MM.1S (cell line): ENCODE results near the gene TMEM238.
"Not testable (repeated sequence)": the region's sequence is repeated elsewhere in the genome, so short reads cannot be mapped to it uniquely, and the experiment has no call there.

Source experiments
- DNase-seq: peaks from one replicate; pipeline ENCODE4 v3.0.0-alpha.2; 2015
- H2AFZ ChIP-seq: fragments of 300-600 bp; sonication (generic); 2 replicates; pipeline ENCODE4 v1.6.0; 2016; ENCODE audit warnings: antibody characterized with exemption, low read length
- H3F3A ChIP-seq: fragments of 300-600 bp; sonication (generic); 2 replicates; pipeline ENCODE4 v1.6.1; 2016; ENCODE audit warnings: mild to moderate bottlenecking, antibody characterized with exemption, low read length, moderate library complexity, mixed read lengths; ENCODE audit not compliant: insufficient read depth
- H3K27ac ChIP-seq: fragments of 300-600 bp; sonication (generic); 2 replicates; pipeline ENCODE4 v1.5.1; 2016; ENCODE audit warnings: mild to moderate bottlenecking, low read length
- H3K27me3 ChIP-seq: fragments of 300-600 bp; sonication (generic); replicated peaks from 2 replicates; pipeline ENCODE4 v1.6.0; 2016; ENCODE audit warnings: low read length; ENCODE audit not compliant: insufficient read depth
- H3K36me3 ChIP-seq: fragments of 300-600 bp; sonication (generic); replicated peaks from 2 replicates; pipeline ENCODE4 v1.6.1; 2016; ENCODE audit warnings: mild to moderate bottlenecking, low read length, mixed read lengths; ENCODE audit not compliant: insufficient read depth
- H3K4me1 ChIP-seq: fragments of 300-600 bp; sonication (generic); 2 replicates; pipeline ENCODE4 v1.6.1; 2016; ENCODE audit warnings: low read length, mixed read lengths
- H3K4me2 ChIP-seq: fragments of 300-600 bp; sonication (generic); 2 replicates; pipeline ENCODE4 v1.6.0; 2016; ENCODE audit warnings: low read depth, low read length
- H3K4me3 ChIP-seq: fragments of 300-600 bp; sonication (generic); 2 replicates; pipeline ENCODE4 v1.5.1; 2016; ENCODE audit warnings: low read length, mixed read lengths
- H3K79me2 ChIP-seq: fragments of 300-600 bp; sonication (generic); 2 replicates; pipeline ENCODE4 v1.6.1; 2016; ENCODE audit warnings: mixed run types, low read length, mixed read lengths
- H3K9ac ChIP-seq: fragments of 300-600 bp; sonication (generic); 2 replicates; pipeline ENCODE4 v1.6.1; 2016; ENCODE audit warnings: low read length, mixed read lengths
- H3K9me2 ChIP-seq: fragments of 300-600 bp; sonication (generic); replicated peaks from 2 replicates; pipeline ENCODE4 v1.6.1; 2016; ENCODE audit warnings: mild to moderate bottlenecking, low read length, mixed read lengths; ENCODE audit not compliant: insufficient read depth
- H3K9me3 ChIP-seq: fragments of 300-600 bp; sonication (generic); replicated peaks from 2 replicates; pipeline ENCODE4 v1.6.1; 2016; ENCODE audit warnings: mild to moderate bottlenecking, low read length, mixed read lengths; ENCODE audit not compliant: insufficient read depth
- H4K20me1 ChIP-seq: fragments of 300-600 bp; sonication (generic); 2 replicates; pipeline ENCODE4 v1.6.1; 2016; ENCODE audit warnings: mild to moderate bottlenecking, low read length, moderate library complexity, mixed read lengths; ENCODE audit not compliant: insufficient read depth
- EZH2 ChIP-seq: fragments of 300-600 bp; sonication (generic); optimal IDR thresholded peaks from 2 replicates; pipeline ENCODE3; 2017; ENCODE audit warnings: low read depth, mild to moderate bottlenecking, antibody characterized with exemption, low read length, mixed read lengths
- EZH2phosphoT487 ChIP-seq: fragments of 300-600 bp; sonication (generic); IDR thresholded peaks from 2 replicates; pipeline ENCODE4 v1.6.1; 2018; ENCODE audit warnings: antibody characterized with exemption, low read length
- TF ChIP-seq, protein P1 (sequence below): fragments of 300-600 bp; sonication (generic); IDR thresholded peaks from 2 replicates; pipeline ENCODE4 v1.5.1; 2016; ENCODE audit warnings: antibody characterized with exemption, low read length, mixed read lengths

TMEM238 gene

DNA sequence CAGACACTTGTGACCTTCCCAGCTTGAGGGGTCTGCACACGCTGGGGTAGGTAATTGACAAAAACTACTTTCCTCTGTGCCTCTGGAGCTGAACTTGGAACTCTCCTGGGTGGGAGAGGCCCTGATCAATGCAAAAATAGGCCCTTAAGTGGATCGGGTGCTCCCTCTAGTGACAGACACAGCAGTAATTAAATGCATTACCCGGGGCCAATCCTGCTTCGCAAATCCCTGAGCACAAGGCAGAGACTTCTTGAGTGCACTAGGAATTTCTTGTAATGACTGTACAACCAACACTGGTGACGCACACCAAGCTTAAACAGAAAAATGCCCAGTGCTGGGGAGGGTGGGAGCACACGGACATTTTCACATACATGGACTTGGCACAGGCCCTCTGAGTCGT is 34.1 kb upstream of the TMEM238 start:
- DNase-seq = peak; percentile 65
- H3K79me2 ChIP-seq = no peaks in the 10 kb centered on the region
- no peaks in the 10 kb centered on the region for H3K4me1 ChIP-seq
- H3K27me3 ChIP-seq = peaks cover 32% of the 10 kb centered on the region
- no peak overlapping the region for H3K4me2 ChIP-seq
- no peaks in the 10 kb centered on the region for H3K9me3 ChIP-seq
- H3K27ac ChIP-seq = no peak overlapping the region
- TF ChIP-seq, protein P1, sequence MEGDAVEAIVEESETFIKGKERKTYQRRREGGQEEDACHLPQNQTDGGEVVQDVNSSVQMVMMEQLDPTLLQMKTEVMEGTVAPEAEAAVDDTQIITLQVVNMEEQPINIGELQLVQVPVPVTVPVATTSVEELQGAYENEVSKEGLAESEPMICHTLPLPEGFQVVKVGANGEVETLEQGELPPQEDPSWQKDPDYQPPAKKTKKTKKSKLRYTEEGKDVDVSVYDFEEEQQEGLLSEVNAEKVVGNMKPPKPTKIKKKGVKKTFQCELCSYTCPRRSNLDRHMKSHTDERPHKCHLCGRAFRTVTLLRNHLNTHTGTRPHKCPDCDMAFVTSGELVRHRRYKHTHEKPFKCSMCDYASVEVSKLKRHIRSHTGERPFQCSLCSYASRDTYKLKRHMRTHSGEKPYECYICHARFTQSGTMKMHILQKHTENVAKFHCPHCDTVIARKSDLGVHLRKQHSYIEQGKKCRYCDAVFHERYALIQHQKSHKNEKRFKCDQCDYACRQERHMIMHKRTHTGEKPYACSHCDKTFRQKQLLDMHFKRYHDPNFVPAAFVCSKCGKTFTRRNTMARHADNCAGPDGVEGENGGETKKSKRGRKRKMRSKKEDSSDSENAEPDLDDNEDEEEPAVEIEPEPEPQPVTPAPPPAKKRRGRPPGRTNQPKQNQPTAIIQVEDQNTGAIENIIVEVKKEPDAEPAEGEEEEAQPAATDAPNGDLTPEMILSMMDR = peak; percentile 71
- no peak for TF ChIP-seq EZH2phosphoT487
- H2AFZ ChIP-seq = no peak overlapping the region
- H3K36me3 ChIP-seq = no peaks in the 10 kb centered on the region
- H3K4me3 ChIP-seq = no peak overlapping the region
- H3K9ac ChIP-seq = no peak overlapping the region
- no peaks in the 10 kb centered on the region for H3F3A ChIP-seq
- H3K9me2 ChIP-seq = no peaks in the 10 kb centered on the region
- H4K20me1 ChIP-seq = no peaks in the 10 kb centered on the region

DNA sequence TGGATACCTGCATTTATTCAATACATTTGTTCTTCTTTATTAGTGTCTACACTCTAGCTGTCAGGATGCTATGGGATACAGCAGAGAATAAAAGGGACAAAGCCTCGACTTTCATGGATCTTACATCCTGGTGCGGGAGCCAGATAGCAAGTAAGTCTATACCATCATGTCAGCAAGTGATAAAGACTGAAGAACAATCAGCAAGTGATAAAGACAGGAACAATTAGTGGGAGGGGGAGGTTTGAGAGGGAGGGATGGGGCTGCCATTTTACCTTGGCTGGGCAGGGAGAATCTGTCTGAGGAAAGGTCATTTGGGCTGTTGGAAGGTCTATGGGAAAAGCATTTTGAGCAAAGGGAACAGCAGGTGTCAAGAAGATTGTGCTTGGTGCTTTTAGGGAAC is 26.1 kb upstream of the TMEM238 start:
- H3K9me3 ChIP-seq = no peaks in the 10 kb centered on the region
- no peaks in the 10 kb centered on the region for H3K9me2 ChIP-seq
- no peak overlapping the region for H3K4me2 ChIP-seq
- H3K4me3 ChIP-seq = no peak overlapping the region
- TF ChIP-seq EZH2 = no peak
- TF ChIP-seq EZH2phosphoT487 = no peak
- TF ChIP-seq, protein P1 = no peak
- no peak overlapping the region for H3K9ac ChIP-seq
- peaks cover 11% of the 10 kb centered on the region for H3F3A ChIP-seq
- H2AFZ ChIP-seq = no peak overlapping the region
- peaks cover 3% of the 10 kb centered on the region for H3K36me3 ChIP-seq
- H4K20me1 ChIP-seq = peaks cover 11% of the 10 kb centered on the region
- peaks cover 20% of the 10 kb centered on the region for H3K4me1 ChIP-seq
- H3K79me2 ChIP-seq = peaks cover 23% of the 10 kb centered on the region
- no peak for DNase-seq
- peaks cover 5% of the 10 kb centered on the region; the same call in 1 of the 2 replicates for H3K27me3 ChIP-seq
- H3K27ac ChIP-seq = no peak overlapping the region

DNA sequence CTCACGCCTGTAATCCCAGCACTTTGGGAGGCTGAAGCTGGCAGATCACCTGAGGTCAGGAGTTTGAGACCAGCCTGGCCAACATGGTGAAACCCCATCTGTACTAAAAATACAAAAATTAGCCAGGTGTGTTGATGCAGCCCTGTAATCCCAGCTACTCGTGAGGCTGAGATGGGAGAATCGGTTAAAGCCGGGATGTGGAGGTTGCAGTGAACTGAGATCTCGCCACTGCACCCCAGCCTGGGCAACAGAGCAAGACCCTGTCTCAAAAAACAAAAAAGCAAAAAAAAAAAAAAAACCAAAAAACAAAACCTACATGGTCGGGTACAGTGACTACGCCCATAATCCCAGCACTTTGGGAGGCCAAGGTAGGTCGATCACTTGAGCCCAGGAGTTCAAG is 25.1 kb upstream of the TMEM238 start:
- H3K36me3 ChIP-seq, H2AFZ ChIP-seq, H3K4me3 ChIP-seq, H3K9ac ChIP-seq, H3K27me3 ChIP-seq, H3K27ac ChIP-seq, DNase-seq, H3K9me2 ChIP-seq, H3K9me3 ChIP-seq, H3K4me2 ChIP-seq: not testable (repeated sequence)
- peaks cover 11% of the 10 kb centered on the region for H4K20me1 ChIP-seq
- peaks cover 29% of the 10 kb centered on the region for H3K79me2 ChIP-seq
- H3F3A ChIP-seq = peaks cover 14% of the 10 kb centered on the region
- H3K4me1 ChIP-seq = peaks cover 20% of the 10 kb centered on the region

DNA sequence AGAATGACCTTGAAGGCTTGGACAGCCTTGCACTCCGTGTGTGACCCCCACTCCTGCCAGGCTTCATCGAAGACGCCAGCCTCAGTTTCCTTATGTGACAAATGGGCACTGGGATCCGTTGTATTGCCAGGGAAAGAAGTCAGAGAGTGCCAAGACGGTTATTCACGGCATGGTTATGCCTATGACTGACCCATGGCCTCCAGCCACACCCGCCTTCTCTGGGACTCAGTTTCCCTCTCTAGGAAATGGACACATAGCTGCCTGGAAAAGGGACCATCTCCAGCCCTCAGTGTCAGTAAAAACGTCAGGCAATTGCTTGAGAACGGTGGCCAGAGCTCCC is 24.4 kb upstream of the TMEM238 start:
- Histone ChIP-seq H3K79me2 (peaks cover 34% of the 10 kb centered on the region), H3K4me1 (peaks cover 20% of the 10 kb centered on the region), H2AFZ (peak overlapping the region; percentile 99), H3K9me2 (no peaks in the 10 kb centered on the region), H3F3A (peaks cover 17% of the 10 kb centered on the region), H4K20me1 (peaks cover 11% of the 10 kb centered on the region), H3K4me3 (peak overlapping the region; percentile 70), H3K27ac (peak overlapping the region; percentile 93; the same call in 1 of the 2 replicates), H3K9ac (peak overlapping the region; percentile 66), H3K27me3 (peaks cover 5% of the 10 kb centered on the region; the same call in 1 of the 2 replicates), H3K36me3 (peaks cover 10% of the 10 kb centered on the region), H3K4me2 (peak overlapping the region; percentile 98), H3K9me3 (no peaks in the 10 kb centered on the region)
- DNase-seq = no peak
- TF ChIP-seq EZH2 (no peak), EZH2phosphoT487 (no peak)
- TF ChIP-seq, protein P1 = no peak
